GM18951 (cell line): Measurements from ENCODE around the gene GALNT3.

ENCODE experiments used
- POLR2A ChIP-seq: IDR thresholded peaks from 4 replicates; pipeline ENCODE4 v1.6.1; 2011; ENCODE audit warnings: mild to moderate bottlenecking; ENCODE audit not compliant: insufficient read length, insufficient read depth; ENCODE audit errors: extremely low read depth
- in situ Hi-C: fragments of 300-500 bp; cut with MboI; formaldehyde crosslinking; loops from one replicate; pipeline ENCODE4 v1.12.0; 2022; ENCODE audit warnings: low sequenced_read_pairs, mixed read lengths, inconsistent platforms; ENCODE audit not compliant: unreplicated experiment

The GALNT3 gene

GRCh38 chr2:165757906-165758675 lies 36.0 kb downstream of the GALNT3 start:
- in situ Hi-C loops: no loop called here
- no peak for TF ChIP-seq POLR2A

GRCh38 chr2:165746501-165746900 lies 47.5 kb downstream of the GALNT3 start:
- in situ Hi-C loops: no loop called here
- TF ChIP-seq POLR2A: no peak

DNA sequence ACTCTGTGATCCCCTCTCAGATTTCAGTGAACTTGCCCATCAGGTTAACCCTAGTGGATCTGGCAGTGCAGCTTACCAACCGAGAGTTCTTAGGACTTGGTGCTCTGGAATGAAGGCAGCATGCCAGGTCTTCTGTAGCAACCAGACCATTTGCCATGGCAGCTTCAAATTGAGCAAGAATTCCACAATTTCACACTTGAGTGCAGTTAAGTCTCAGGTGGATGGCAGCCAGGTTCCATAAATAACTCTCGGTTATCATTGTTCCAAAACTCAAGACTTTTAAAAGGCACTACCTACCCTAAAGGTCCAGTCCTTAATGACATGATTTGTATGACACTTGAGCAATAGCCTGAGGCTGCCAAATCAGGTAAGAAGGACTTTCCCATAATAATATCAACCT lies 48.1 kb downstream of the GALNT3 start:
- in situ Hi-C loops: no loop called here
- no peak for TF ChIP-seq POLR2A

DNA sequence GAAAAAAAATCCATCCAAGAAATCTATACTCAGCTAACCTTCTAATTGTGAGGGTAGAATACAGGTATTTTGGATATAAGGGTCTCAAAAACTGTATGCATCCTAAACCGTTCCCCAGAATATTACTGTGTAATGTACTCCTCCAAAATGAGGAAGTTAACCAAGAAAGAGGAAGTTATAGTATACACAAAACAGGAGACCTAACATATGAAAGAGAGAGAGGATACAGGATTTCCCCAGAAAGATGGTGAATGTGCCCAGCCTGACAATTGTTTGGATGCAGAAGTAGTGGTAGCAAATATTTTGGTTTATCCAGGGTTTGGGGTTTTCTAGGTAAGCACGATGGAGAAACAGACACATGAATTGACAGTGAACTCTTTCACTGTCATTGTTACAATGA lies 50.6 kb downstream of the GALNT3 start:
- in situ Hi-C loops: no loop called here
- no peak for TF ChIP-seq POLR2A

- in situ Hi-C loops: no loop called here
- no peak for TF ChIP-seq POLR2A
Observed at GRCh38 chr2:165725421-165725820, 68.6 kb downstream of the GALNT3 start.

- in situ Hi-C loops: no loop called here
- TF ChIP-seq POLR2A: no peak
Observed at GRCh38 chr2:165720511-165720910, 73.5 kb downstream of the GALNT3 start.

- TF ChIP-seq POLR2A: no peak
- in situ Hi-C loops: no loop called here
Observed at GRCh38 chr2:165718610-165719210, 75.3 kb downstream of the GALNT3 start.

- no peak for TF ChIP-seq POLR2A
- in situ Hi-C loops: no loop called here
Observed at GRCh38 chr2:165716091-165716490, 78.0 kb downstream of the GALNT3 start.

- no peak for TF ChIP-seq POLR2A
- in situ Hi-C loops: no loop called here
Observed at GRCh38 chr2:165706960-165707487, 87.0 kb downstream of the GALNT3 start.

- no peak for TF ChIP-seq POLR2A
- in situ Hi-C loops: no loop called here
Observed at GRCh38 chr2:165701147-165701546, 92.9 kb downstream of the GALNT3 start.

- in situ Hi-C loops: no loop called here
- no peak for TF ChIP-seq POLR2A
Observed at GRCh38 chr2:165700531-165700930, 93.5 kb downstream of the GALNT3 start.

GRCh38 chr2:165699946-165700345 lies 94.1 kb downstream of the GALNT3 start:
- in situ Hi-C loops: no loop called here
- no peak for TF ChIP-seq POLR2A

GRCh38 chr2:165698444-165698884 lies 95.6 kb downstream of the GALNT3 start:
- TF ChIP-seq POLR2A: no peak
- in situ Hi-C loops: no loop called here
